Inflammatory macrophage (primary cell): ENCODE results near the gene TMEM135.

Source experiments
- DNase-seq, 2 donors: peaks; one replicate each; pipeline ENCODE4 v3.0.0-alpha.2; 2020 to 2022

TMEM135 gene

DNA sequence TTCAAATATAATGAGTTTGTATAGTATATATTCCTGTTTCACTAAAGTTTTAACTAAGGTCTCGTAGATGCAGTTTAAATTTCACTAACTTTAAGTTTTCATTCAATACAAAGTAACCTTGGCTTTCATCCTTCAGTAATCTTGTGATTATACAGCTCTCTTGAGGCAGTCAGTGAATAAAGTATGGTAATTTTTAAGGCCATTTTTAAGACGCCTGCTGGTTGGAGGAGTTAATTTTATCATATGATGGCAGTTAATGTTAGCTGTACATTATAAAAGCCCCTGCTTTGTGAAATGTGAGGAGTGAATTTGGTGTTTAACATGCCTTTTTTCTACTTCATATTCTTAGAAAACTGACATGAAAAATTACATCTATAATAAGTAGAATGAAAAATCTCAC lies 163.6 kb downstream of the TMEM135 start:
- DNase-seq, result no peak

DNA sequence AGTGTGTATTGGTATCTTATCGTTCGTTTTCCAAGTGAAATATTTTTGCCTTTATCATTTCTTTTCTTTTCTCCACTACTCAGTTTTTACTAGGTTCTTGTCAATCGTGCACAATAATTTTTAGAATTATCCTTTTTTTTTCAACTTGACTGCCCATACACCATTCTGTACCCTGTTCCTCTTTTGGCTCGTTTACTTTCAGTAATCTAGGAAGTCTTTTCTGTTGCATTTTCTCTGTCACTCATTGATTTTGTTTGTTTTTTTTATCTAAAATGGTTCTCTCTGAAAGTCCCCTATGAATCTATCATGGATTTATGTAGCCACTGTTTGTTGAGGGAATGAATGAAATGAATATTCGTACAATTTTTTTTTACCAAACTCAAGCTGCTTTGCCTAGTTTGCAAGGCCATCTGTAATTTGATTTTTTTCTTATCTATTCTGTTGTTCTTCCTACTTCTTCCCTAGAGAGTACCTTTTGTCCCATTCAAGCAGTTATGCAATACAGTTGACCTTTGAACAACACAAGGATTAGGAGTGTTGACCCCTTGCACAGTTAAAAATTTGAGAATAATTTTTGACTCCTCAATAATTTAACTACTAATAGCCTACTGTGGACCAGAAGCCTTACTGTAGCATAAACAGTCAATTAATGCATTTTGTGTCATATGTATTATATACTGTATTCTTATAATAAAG lies 166.3 kb downstream of the TMEM135 start:
- DNase-seq, result no peak

DNA sequence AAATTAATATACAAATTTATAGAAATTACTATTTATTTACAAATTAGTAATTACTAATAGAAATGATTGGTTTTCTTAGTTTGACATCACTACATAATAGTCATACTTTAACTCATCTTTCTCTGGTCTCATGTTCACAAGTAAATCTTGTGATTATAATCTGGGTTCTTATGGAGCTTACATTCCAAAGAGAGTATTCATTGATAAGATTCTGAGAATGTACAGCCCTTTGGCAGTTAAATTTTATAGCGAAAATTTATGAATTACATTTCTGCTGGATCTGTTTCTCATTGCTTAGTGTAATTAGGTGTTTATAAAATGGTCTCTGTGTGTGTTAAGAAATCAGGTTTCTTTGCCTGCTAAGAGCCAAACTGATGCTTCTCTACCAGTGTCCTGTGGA lies 175.2 kb downstream of the TMEM135 start:
- no peak for DNase-seq

GRCh38 chr11:87213444-87213843 lies 175.7 kb downstream of the TMEM135 start:
- DNase-seq, result no peak

DNA sequence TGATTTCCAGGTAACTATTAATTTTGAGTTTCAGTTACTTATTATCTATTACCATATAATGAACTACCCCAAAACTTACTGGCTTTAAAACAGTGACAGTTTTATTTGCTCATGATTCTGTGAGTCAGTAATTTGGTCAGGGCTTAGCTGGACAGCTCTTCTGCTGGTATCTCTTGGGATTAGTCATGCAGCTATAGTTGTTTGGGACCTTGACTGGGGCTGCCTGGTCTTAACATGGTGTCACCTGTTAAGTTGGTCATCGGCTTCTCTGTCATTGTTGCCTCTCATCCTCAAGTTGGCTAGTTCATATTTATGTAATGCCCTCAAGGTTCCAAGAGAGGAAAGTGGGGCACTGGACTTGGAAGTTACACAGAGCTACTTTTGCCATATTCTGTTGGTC lies 177.5 kb downstream of the TMEM135 start:
- DNase-seq, result no peak

DNA sequence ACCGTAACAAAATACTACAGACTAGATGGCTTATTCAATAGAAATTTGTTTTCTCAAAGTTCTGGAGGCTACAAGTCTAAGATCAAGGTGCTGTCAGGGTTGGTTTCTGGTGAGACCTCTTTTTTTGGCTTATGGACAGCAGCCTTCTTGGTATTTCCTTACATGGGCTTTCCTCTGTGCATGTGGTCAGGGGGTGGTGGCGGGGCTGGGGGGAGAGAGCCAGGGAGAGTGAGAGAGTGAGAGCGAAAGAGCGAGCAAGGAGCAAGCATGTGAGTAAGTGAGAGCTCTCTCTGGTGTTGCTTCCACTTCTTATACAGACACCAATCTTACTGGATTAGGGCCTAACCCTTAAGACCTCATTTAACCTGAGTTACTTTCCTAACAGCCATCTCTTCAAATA lies 181.5 kb downstream of the TMEM135 start:
- DNase-seq, result no peak

DNA sequence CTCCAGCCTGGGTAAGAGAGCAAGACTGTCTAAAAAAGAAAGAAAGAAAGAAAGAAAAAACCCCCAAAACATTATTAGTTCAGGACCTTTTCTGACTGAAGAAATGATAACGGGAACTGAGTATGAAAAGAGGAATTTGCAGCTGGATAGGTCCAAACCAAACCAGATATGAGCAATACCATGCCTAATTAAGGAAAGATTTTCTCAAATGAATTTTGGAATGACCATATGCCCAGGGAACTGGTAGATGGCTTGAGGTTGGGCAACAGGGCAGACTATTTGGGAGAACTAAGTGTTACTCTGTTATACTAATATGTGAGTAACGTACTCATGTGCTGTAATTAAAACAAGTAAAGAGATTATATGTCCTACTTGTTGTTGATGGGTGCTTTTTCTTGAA lies 186.1 kb downstream of the TMEM135 start:
- DNase-seq, result no peak

DNA sequence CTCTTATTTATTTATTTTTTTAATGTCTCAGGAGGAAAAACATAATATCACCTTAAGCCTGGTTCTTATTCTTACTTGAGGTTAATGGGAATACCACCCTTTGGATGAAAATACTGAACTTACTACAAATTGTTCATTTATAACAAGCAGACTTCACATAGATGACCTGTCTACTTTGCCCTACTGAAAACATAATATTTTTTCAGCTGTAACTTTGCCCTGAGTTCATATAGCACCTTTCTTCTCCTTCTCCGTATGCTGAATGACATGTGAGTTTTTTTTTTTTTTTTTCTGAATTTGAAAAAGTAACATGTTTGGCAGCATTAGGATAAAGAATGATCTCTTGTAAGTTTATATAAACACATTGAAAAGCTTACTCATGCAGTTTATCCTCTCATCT lies 186.8 kb downstream of the TMEM135 start:
- DNase-seq, result no peak

DNA sequence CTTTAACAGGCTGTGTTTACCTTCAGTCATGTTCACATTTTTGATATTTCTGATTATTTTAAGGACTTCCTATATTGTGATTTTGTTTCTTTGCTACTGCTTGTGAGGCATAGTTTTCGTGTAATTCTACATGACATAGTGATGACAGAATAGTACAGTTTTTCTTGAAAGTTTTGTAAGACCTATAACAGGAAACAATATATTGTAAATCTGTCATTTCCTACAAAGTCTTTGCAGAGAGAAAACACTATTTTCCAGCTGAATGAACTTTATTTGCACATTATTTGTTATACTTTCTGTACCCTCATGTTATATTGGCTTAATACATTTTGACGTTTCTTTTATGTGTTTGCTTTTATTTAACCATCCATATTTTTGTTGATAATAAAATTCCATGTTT lies 191.1 kb downstream of the TMEM135 start:
- no peak for DNase-seq

GRCh38 chr11:87230995-87231394 lies 193.3 kb downstream of the TMEM135 start:
- DNase-seq, result peak; percentile 9 to 23

GRCh38 chr11:87232320-87232719 lies 194.6 kb downstream of the TMEM135 start:
- no peak for DNase-seq

GRCh38 chr11:87235366-87235765 lies 197.6 kb downstream of the TMEM135 start:
- DNase-seq, result no peak

GRCh38 chr11:87236368-87236767 lies 198.6 kb downstream of the TMEM135 start:
- DNase-seq, result no peak

DNA sequence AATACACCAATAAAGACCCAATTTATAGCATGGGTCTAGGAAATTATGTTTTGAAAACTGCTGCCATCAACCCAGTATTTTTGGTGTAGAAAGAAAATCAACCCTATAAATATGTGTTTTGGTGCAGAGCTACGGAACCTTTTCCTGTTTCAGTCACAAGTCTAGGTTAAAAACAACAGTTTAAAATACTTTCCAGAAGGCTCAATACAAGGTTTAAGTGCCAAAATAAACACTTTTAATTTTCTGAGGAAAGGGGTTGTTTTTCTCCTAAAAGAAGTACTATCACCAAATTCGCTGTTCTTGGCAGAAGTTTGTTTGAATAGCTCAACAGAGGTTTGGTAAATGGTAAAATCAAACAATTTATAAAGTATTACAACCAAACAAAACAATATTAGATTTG lies 201.3 kb downstream of the TMEM135 start:
- DNase-seq, result no peak

- DNase-seq, result no peak
Observed at GRCh38 chr11:87239531-87239930, 201.8 kb downstream of the TMEM135 start.

GRCh38 chr11:87251560-87251959 lies 213.8 kb downstream of the TMEM135 start:
- no peak for DNase-seq

DNA sequence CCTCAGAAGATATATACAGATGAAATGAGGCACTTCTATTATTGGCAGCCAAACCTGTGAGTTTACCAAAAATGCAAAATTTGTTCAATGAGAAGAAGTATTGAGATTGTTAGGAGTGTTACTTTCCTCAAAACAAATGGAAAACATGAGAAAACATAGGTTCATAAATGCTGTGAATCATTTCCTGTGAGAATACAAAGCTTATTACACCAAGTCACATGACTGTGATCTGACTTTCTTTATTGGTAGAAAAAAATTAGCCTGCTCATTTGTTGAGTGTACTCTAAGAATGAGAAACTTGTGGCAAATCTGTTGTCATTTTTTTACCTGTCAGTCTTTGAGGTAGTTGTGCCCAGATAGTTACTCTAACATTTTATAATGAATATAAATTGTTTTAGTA lies 215.1 kb downstream of the TMEM135 start:
- no peak for DNase-seq

DNA sequence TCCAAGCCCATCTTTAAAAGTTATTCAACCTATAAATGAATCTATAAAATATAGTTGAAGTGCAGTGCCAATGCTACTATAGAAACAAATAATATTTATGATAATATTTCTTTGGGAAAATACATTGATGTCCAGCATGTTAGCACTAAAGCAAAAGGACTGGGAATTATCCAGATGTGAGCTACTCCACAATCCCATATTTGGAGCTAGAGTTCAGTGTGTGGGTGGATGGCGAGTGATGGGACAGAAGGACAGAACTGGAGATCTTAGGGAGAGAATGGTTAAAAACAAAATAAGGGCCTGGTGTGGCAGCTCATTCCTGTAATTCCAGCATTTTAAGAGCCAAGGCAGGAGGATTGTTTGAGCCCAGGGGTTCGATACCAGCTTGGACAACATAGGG lies 216.8 kb downstream of the TMEM135 start:
- no peak for DNase-seq

- no peak for DNase-seq
Observed at GRCh38 chr11:87255589-87255988, 217.9 kb downstream of the TMEM135 start.

GRCh38 chr11:87256694-87257340 lies 219.1 kb downstream of the TMEM135 start:
- no peak for DNase-seq

DNA sequence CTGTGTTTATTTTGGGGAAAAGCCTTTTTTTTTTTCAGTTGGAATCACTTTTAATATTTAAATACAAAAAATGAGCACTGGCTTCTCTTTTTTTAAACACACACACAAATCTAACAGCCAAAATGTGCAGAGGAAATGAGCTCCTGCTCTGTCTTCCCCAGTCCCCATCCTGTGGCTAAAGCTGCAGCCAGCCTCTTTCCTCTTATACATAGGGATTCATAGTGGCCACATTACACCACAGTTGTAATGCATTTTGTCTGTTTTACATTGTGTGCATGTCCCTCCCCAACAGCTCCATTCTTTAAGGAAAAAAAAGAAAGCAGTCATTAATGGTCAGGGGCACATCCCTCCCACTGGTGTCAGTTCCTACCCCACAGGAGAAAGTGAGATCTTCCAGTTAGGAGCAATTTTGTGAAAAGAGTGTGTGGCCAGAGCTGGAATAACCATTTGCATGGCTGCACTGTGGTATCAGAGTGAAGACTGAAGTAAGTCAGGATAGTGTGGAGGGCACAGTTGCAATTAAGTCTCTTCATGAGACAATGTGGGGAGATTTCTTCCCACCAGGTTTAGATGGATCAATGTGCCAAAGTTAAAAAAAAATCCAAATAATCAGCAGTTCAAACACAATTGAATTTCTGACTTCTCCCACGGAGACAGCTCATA lies 220.6 kb downstream of the TMEM135 start:
- DNase-seq, result no peak

- no peak for DNase-seq
Observed at GRCh38 chr11:87259736-87260135, 222.0 kb downstream of the TMEM135 start.

DNA sequence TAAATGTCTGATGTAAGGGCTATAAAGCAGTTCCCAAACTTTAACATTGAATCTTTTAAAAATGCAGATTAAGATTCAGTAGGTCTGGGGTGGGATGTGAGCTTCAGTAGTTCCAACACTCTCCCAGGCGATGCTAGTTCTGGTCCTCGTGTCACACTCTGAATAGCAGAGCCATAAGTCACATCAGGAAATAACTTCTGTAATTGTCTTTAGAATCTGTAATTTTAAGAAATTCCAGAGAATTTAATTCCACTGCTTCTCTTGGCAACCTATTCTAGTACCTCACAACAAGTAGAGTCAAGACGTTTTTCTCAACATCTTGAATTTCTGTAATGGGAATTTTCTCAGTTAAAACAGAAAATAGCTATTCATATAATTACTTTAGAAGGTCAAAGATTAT lies 223.1 kb downstream of the TMEM135 start:
- DNase-seq, result no peak

DNA sequence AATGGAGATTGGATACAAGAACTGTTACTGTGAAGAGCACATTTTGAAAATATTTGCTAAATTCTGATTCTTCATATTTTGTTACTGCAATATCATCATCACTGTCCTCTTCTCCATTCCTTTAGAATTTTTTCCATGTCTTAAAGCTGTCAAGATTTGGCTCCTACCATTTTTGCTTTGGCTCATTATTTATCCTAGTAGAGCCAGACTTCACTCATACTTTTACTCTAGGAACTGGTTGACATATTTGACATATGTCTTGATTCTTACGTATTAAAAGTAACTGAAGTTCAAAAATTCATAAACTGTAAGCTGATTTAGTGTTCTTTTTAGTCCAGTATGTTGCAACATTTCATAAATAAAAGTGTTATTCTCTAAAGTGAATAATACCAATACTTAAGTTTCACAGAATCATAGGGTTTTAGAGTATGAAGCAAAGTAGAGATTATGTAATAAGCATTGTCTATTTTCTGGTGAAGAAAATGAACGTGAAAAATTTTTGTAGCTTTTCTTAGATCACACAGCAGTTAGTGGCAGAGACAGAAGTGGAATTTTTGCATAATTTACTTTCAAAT lies 225.6 kb downstream of the TMEM135 start:
- no peak for DNase-seq
